Fibroblast of lung (primary cell): ENCODE results near the gene RAB11FIP5.

ENCODE experiments used
- CTCF ChIP-seq, 2 donors: IDR thresholded peaks in 1 of 2; conservative IDR thresholded peaks in 1 of 2; 1 replicate in 1 of 2; 2 replicates in 1 of 2; pipeline ENCODE4 v1.5.1; 2011 to 2012; ENCODE audit warnings: low read length in 2 of 2, control low read depth in 1 of 2, inconsistent platforms in 1 of 2, low read depth in 1 of 2, mild to moderate bottlenecking in 1 of 2
- EZH2 ChIP-seq: IDR thresholded peaks from 2 replicates; pipeline ENCODE4 v1.5.1; 2012; ENCODE audit warnings: low read length, control low read depth, mild to moderate bottlenecking; ENCODE audit errors: missing control alignments

GRCh38 chr2:73133566-73134197, 20.9 kb upstream of the RAB11FIP5 start:
- TF ChIP-seq CTCF (conservative IDR thresholded peaks at IDR 0.05 in 1 of 2, IDR thresholded peaks at IDR 0.05 in 1 of 2; ENCODE audit: low read depth in 1 of 2, low read length in 2 of 2) (no peak), EZH2 (no peak)
